ENCODE results near the gene SELENOO.

Gene SELENOO

GRCh38 chr22:50216055-50216683, 15.4 kb downstream of the SELENOO start:
- no peak overlapping the region for H2AFZ ChIP-seq (ENCODE audit: low read depth, low read length)
- peaks cover 60% of the 10 kb centered on the region for H4K20me1 ChIP-seq (ENCODE audit: insufficient read depth, low read length)
- H3K9me3 ChIP-seq (ENCODE audit: insufficient read depth, low read length, severe bottlenecking): no peaks in the 10 kb centered on the region
- no peaks in the 10 kb centered on the region for H3K27me3 ChIP-seq (ENCODE audit: insufficient read depth, low read length, poor library complexity)
- H3K4me1 ChIP-seq (ENCODE audit: insufficient read depth, low read length): no peaks in the 10 kb centered on the region
- H3K4me2 ChIP-seq (ENCODE audit: insufficient read depth, low read length): no peak overlapping the region
- H3K4me3 ChIP-seq (ENCODE audit: low read depth in 1 of 2, low read length in 2 of 2): no peak overlapping the region
- no peak for ATAC-seq (ENCODE audit: insufficient read depth, low read depth)
- peaks cover 27% of the 10 kb centered on the region for H3K79me2 ChIP-seq (ENCODE audit: insufficient read depth, low read length)
- TF ChIP-seq, protein P1, sequence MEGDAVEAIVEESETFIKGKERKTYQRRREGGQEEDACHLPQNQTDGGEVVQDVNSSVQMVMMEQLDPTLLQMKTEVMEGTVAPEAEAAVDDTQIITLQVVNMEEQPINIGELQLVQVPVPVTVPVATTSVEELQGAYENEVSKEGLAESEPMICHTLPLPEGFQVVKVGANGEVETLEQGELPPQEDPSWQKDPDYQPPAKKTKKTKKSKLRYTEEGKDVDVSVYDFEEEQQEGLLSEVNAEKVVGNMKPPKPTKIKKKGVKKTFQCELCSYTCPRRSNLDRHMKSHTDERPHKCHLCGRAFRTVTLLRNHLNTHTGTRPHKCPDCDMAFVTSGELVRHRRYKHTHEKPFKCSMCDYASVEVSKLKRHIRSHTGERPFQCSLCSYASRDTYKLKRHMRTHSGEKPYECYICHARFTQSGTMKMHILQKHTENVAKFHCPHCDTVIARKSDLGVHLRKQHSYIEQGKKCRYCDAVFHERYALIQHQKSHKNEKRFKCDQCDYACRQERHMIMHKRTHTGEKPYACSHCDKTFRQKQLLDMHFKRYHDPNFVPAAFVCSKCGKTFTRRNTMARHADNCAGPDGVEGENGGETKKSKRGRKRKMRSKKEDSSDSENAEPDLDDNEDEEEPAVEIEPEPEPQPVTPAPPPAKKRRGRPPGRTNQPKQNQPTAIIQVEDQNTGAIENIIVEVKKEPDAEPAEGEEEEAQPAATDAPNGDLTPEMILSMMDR (IDR thresholded peaks at IDR 0.05; ENCODE audit: borderline replicate concordance, extremely low read depth, low read length, poor library complexity, severe bottlenecking): no peak
- TF ChIP-seq EZH2 (IDR thresholded peaks at IDR 0.05; ENCODE audit: borderline replicate concordance, low read depth, low read length, severe bottlenecking): no peak
- H3K27ac ChIP-seq (ENCODE audit: low read length): no peak overlapping the region
- no peak overlapping the region for H3K9ac ChIP-seq (ENCODE audit: low read depth, low read length)
- peaks cover 92% of the 10 kb centered on the region for H3K36me3 ChIP-seq (ENCODE audit: insufficient read depth, low read length)
- DNase-seq: no peak

DNA sequence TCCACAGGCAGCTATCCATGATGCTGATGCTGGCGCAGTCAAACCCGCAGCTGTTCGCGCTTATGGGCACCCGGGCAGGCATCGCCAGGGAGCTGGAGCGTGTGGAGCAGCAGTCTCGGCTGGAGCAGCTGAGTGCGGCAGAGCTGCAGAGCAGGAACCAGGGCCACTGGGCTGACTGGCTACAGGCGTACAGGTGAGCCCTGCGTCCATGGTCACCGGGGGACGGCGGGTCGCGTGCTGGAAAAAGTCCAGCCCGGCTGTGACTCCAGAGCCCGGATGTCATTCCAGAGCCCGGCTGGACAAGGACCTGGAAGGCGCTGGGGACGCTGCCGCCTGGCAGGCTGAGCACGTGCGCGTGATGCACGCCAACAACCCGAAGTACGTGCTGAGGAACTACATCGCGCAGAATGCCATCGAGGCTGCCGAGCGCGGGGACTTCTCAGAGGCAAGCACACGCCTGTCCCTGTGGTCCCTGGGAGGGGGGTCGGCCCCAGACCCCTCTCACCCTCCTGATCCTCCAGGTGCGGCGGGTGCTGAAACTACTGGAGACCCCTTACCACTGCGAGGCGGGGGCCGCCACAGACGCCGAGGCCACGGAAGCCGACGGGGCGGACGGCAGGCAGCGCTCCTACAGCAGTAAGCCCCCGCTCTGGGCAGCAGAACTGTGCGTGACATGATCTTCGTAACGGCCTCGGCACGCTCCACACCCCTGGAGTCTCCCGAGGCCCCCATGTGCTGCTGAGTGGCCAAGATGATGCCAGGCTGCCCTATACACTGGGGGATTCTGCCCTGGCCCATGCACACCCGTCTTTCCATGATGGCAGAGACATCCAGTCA, 16.1 kb downstream of the SELENOO start:
- ATAC-seq (ENCODE audit: insufficient read depth, low read depth) (no peak), DNase-seq (no peak)

GRCh38 chr22:50217543-50218152, 16.8 kb downstream of the SELENOO start:
- TF ChIP-seq, protein P1 (IDR thresholded peaks at IDR 0.05; ENCODE audit: borderline replicate concordance, extremely low read depth, low read length, poor library complexity, severe bottlenecking): no peak
- no peak for TF ChIP-seq EZH2 (IDR thresholded peaks at IDR 0.05; ENCODE audit: borderline replicate concordance, low read depth, low read length, severe bottlenecking)
- Histone ChIP-seq H2AFZ (ENCODE audit: low read depth, low read length) (no peak overlapping the region), H3K9me3 (ENCODE audit: insufficient read depth, low read length, severe bottlenecking) (no peaks in the 10 kb centered on the region), H3K79me2 (ENCODE audit: insufficient read depth, low read length) (peaks cover 19% of the 10 kb centered on the region), H4K20me1 (ENCODE audit: insufficient read depth, low read length) (peaks cover 64% of the 10 kb centered on the region), H3K9ac (ENCODE audit: low read depth, low read length) (no peak overlapping the region), H3K4me1 (ENCODE audit: insufficient read depth, low read length) (no peaks in the 10 kb centered on the region), H3K4me3 (ENCODE audit: low read depth in 1 of 2, low read length in 2 of 2) (no peak overlapping the region), H3K27me3 (ENCODE audit: insufficient read depth, low read length, poor library complexity) (no peaks in the 10 kb centered on the region), H3K4me2 (ENCODE audit: insufficient read depth, low read length) (no peak overlapping the region), H3K27ac (ENCODE audit: low read length) (no peak overlapping the region), H3K36me3 (ENCODE audit: insufficient read depth, low read length) (peaks cover 95% of the 10 kb centered on the region)
- ATAC-seq (ENCODE audit: insufficient read depth, low read depth) (no peak), DNase-seq (no peak)

More for the DNA sequence above, 16.1 kb downstream of the SELENOO start:
- H3K9me3 ChIP-seq (ENCODE audit: insufficient read depth, low read length, severe bottlenecking): no peaks in the 10 kb centered on the region
- H3K9ac ChIP-seq (ENCODE audit: low read depth, low read length): no peak overlapping the region
- no peak overlapping the region for H2AFZ ChIP-seq (ENCODE audit: low read depth, low read length)
- H3K4me2 ChIP-seq (ENCODE audit: insufficient read depth, low read length): no peak overlapping the region
- no peak overlapping the region for H3K4me3 ChIP-seq (ENCODE audit: low read depth in 1 of 2, low read length in 2 of 2)
- peaks cover 25% of the 10 kb centered on the region for H3K79me2 ChIP-seq (ENCODE audit: insufficient read depth, low read length)
- TF ChIP-seq EZH2 (IDR thresholded peaks at IDR 0.05; ENCODE audit: borderline replicate concordance, low read depth, low read length, severe bottlenecking): no peak
- TF ChIP-seq, protein P1 (IDR thresholded peaks at IDR 0.05; ENCODE audit: borderline replicate concordance, extremely low read depth, low read length, poor library complexity, severe bottlenecking): no peak
- H3K4me1 ChIP-seq (ENCODE audit: insufficient read depth, low read length): no peaks in the 10 kb centered on the region
- peaks cover 94% of the 10 kb centered on the region for H3K36me3 ChIP-seq (ENCODE audit: insufficient read depth, low read length)
- H4K20me1 ChIP-seq (ENCODE audit: insufficient read depth, low read length): peaks cover 62% of the 10 kb centered on the region
- H3K27ac ChIP-seq (ENCODE audit: low read length): no peak overlapping the region
- H3K27me3 ChIP-seq (ENCODE audit: insufficient read depth, low read length, poor library complexity): no peaks in the 10 kb centered on the region

Data from DND-41 (cell line).